Kidney (tissue), 14 donors: Measurements from ENCODE around the gene FPGS. TPM values are rescaled to one million over a fixed set of nuclear protein-coding genes. Genes with fewer than 3 reads are reported as not detected.

ENCODE experiments used
- DNase-seq, 5 donors: peaks; one replicate each; pipeline ENCODE4 v3.0.0-alpha.2; 2013 to 2020
- FAIRE-seq: peaks from 2 replicates; lab custom pipeline; 2012; peaks lifted over from hg19 to GRCh38; lab: Jason Lieb, UNC
- H3K27ac ChIP-seq, 2 donors: one replicate each; pipeline ENCODE4 v1.7.0; 2013; ENCODE audit warnings: low read depth in 2 of 2, low read length in 2 of 2, inconsistent platforms in 1 of 2
- H3K27me3 ChIP-seq: one replicate; pipeline ENCODE4 v1.7.1; 2013; ENCODE audit warnings: low read length, inconsistent platforms; ENCODE audit not compliant: control insufficient read depth, insufficient read depth
- H3K36me3 ChIP-seq, 3 donors: one replicate each; pipeline versions ENCODE4 v1.7.0 to v1.7.1; 2013; ENCODE audit warnings: low read length in 3 of 3, control low read depth in 1 of 3, inconsistent platforms in 1 of 3; ENCODE audit not compliant: insufficient read depth in 3 of 3, control insufficient read depth in 2 of 3
- H3K4me1 ChIP-seq, 3 donors: one replicate each; pipeline versions ENCODE4 v1.7.0 to v1.7.1; 2013; ENCODE audit warnings: low read length in 3 of 3, inconsistent platforms in 1 of 3, low read depth in 1 of 3; ENCODE audit not compliant: control insufficient read depth in 2 of 3, insufficient read depth in 2 of 3
- H3K4me3 ChIP-seq, 3 donors: one replicate each; pipeline versions ENCODE4 v1.7.0 to v1.8.1; 2013; ENCODE audit warnings: low read length in 3 of 3, control low read depth in 1 of 3, inconsistent platforms in 1 of 3
- H3K9ac ChIP-seq, 3 donors: one replicate each; pipeline versions ENCODE4 v1.7.0 to v1.7.1; 2013; ENCODE audit warnings: low read length in 3 of 3, control low read depth in 1 of 3, inconsistent platforms in 1 of 3
- H3K9me3 ChIP-seq, 3 donors: one replicate each; pipeline versions ENCODE4 v1.7.0 to v1.7.1; 2013; ENCODE audit warnings: low read length in 3 of 3, control low read depth in 1 of 3, inconsistent platforms in 1 of 3; ENCODE audit not compliant: control insufficient read depth in 2 of 3, insufficient read depth in 1 of 3
- intact Hi-C: fragments of 100-400 bp; cut with DNase I; formaldehyde crosslinking; loops from one replicate; pipeline ENCODE4 v1.11.1; 2022
- polyA plus RNA-seq: library from polyadenylated mRNA; stranded (reverse); fragments of 350-450 nt; fragmentation: Illumina TruSeq; extraction: RNeasy Lipid Tissue Mini Kit (QIAGEN cat#74804); gene quantifications from one replicate; pipeline ENCODE4 v1.2.3, GENCODE V29; 2014; ENCODE audit warnings: low read depth, low replicate concordance; ENCODE audit not compliant: insufficient read depth
- total RNA-seq: library from RNA; stranded (reverse); fragmentation: NEBNext Ultra II Directional; extraction: Animal tissue kit (Norgen Biotek cat#: 25700); gene quantifications from one replicate; pipeline ENCODE4 v1.2.1, GENCODE V29; 2021
- TF ChIP-seq, protein P1 (sequence below): IDR thresholded peaks from 3 replicates; pipeline ENCODE4 v1.5.1; 2012; ENCODE audit warnings: mild to moderate bottlenecking, moderate library complexity, borderline replicate concordance; ENCODE audit not compliant: insufficient read depth; ENCODE audit errors: extremely low read depth
- donor health status: control.
- donor health status: control.
- donor health status: control.
- donor health status: control.
- donor health status: control.
- donor health status: DM: yes; HTN: yes; CAD: no.
- donor health status: Normal renal cell carcinoma (clear cell type).

FPGS gene
- total and polyA plus RNA-seq, 2 donors from 2014 or later = 44.0 to 77.2 TPM

DNA sequence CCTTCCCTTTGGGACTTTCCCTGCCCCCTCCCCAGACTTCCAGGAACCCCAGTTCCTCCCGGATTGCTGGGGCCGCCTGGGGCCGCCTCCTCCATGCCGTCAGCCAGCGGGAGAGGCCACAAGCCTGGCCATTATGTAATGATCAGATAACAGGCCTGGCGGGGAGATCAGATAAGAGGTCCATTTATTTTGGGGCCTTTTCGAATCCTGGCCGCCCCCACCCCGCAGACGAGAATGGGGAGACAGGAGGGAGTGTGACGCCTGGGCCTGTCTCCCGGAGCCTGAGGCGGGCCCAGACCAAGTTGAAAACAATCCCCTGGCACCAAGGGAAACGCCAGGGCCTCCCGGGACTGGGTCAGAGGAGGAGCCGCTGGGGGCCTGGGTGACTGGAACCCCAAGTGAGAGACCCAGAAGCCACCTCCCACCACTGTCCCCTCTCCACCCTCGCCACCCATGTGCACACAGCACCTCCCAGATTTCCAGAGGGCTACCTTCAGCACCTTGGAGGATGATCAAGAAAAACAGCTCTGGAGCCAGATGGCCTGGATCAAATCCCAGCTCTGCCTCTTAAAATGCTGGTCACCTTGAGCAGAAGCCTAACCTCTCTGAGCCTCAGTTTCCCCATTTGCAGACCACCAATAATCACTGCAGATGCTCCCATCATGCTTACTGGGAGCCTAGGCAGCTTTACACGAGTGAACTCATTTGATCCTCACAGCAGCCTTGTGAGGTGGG, 43.9 kb downstream of the FPGS start:
- H3K9ac ChIP-seq = peak overlapping the region in 2 of 3 donors; percentile 2 to 62

DNA sequence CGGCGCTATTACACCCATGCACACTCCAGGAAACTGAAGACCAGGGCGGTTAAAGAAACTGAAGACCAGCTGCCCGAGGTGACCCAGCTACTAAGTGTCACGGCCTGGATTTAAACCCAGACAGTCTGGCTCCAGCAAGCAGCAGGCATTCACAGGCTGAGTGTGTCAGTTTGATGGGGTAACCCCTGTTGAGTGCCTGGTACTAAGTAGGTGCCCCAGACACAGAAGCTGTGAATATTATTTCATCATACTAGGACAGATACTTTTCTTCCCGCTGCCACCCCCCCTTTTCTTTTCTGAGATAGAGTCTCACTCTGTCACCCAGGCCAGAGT, 44.5 kb downstream of the FPGS start:
- H3K9me3 ChIP-seq = peaks cover 0 to 6% (median 0%) of the 10 kb centered on the region in 3 donors
- peak overlapping the region; percentile 90 to 91 for H3K27ac ChIP-seq
- H3K4me3 ChIP-seq = peak overlapping the region in 1 of 3 donors; percentile 45
- H3K4me1 ChIP-seq = peaks cover 2 to 19% (median 3%) of the 10 kb centered on the region in 3 donors
- peak in 3 of 5 donors; percentile 54 to 74 (median 63) for DNase-seq
- no peaks in the 10 kb centered on the region for H3K27me3 ChIP-seq
- peaks cover 0 to 22% (median 0%) of the 10 kb centered on the region in 3 donors for H3K36me3 ChIP-seq
- intact Hi-C loops = no loop called here
- TF ChIP-seq, protein P1, sequence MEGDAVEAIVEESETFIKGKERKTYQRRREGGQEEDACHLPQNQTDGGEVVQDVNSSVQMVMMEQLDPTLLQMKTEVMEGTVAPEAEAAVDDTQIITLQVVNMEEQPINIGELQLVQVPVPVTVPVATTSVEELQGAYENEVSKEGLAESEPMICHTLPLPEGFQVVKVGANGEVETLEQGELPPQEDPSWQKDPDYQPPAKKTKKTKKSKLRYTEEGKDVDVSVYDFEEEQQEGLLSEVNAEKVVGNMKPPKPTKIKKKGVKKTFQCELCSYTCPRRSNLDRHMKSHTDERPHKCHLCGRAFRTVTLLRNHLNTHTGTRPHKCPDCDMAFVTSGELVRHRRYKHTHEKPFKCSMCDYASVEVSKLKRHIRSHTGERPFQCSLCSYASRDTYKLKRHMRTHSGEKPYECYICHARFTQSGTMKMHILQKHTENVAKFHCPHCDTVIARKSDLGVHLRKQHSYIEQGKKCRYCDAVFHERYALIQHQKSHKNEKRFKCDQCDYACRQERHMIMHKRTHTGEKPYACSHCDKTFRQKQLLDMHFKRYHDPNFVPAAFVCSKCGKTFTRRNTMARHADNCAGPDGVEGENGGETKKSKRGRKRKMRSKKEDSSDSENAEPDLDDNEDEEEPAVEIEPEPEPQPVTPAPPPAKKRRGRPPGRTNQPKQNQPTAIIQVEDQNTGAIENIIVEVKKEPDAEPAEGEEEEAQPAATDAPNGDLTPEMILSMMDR = no peak
- FAIRE-seq = no peak
- H3K9ac ChIP-seq = peak overlapping the region in 1 of 3 donors; percentile 62

More for the DNA sequence above, 43.9 kb downstream of the FPGS start:
- intact Hi-C loops = no loop called here
- DNase-seq (no peak), FAIRE-seq (no peak)
- peaks cover 0 to 18% (median 0%) of the 10 kb centered on the region in 3 donors for H3K36me3 ChIP-seq
- peaks cover 0 to 6% (median 0%) of the 10 kb centered on the region in 3 donors for H3K9me3 ChIP-seq
- peaks cover 2 to 22% (median 3%) of the 10 kb centered on the region in 3 donors for H3K4me1 ChIP-seq
- H3K27me3 ChIP-seq = no peaks in the 10 kb centered on the region
- H3K4me3 ChIP-seq = peak overlapping the region in 1 of 3 donors; percentile 45
- peak overlapping the region; percentile 90 to 91 for H3K27ac ChIP-seq
- TF ChIP-seq, protein P1 = no peak

DNA sequence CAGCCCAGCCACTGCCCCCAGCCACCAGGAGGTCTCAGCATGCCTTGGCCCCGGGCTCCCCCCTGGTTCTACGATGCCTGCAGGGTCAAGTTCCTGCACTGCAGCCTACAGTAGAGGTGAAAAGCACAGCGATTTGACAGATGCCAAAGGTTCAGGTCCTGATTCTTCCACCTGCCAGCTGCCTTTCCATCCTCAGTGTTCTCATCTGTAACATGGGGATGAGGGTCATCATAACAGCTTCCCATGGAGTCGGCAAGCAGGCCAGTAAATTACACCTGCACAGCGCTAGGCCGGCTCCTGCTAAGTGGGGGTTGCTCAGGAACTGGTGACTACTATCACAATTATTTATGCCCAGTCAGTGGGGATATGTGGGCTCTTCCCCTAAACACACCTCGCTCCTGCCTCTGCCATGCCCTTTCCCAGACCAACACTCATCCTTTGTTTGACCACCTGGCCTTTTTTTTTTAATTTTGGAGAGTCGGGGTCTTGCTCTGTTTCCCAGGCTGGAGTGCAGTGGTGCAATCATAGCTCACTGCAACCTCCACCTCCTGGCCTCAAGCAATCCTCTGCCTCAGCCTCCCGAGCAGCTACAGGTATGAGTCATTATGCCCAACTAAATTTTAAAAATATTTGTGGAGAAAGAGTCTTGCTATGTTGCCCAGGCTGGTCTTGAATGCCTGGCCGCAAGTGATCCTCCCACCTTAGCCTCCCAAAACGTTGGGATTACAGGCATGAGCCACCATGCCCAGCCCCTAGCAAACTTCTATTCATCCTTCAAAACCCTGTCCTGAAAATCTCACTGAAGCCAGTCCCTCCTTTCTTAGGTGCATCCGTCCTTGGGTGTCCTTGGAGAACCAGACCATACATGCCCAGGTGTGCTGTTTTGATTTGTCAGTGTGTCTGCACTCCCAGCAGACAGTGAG, 45.4 kb downstream of the FPGS start:
- no peaks in the 10 kb centered on the region for H3K27me3 ChIP-seq
- H3K36me3 ChIP-seq = peaks cover 0 to 18% (median 0%) of the 10 kb centered on the region in 3 donors
- no peak for DNase-seq
- H3K9ac ChIP-seq = peak overlapping the region in 1 of 3 donors; percentile 46
- peaks cover 0 to 6% (median 0%) of the 10 kb centered on the region in 3 donors for H3K9me3 ChIP-seq
- peaks cover 2 to 19% (median 3%) of the 10 kb centered on the region in 3 donors for H3K4me1 ChIP-seq
- TF ChIP-seq, protein P1 = no peak
- H3K27ac ChIP-seq = peak overlapping the region; percentile 90 to 91
- intact Hi-C loops = no loop called here
- peak overlapping the region in 1 of 3 donors; percentile 81 for H3K4me3 ChIP-seq
- FAIRE-seq = no peak
